HG02588 (cell line): Measurements from ENCODE around the gene PDZK1IP1.
"Not testable (repeated sequence)": the region's sequence is repeated elsewhere in the genome, so short reads cannot be mapped to it uniquely, and the experiment has no call there.

Source experiments
- ATAC-seq: cut with Tn5 transposase; IDR thresholded peaks from one replicate; pipeline ENCODE4 v1.9.1; 2021; ENCODE audit warnings: mild to moderate bottlenecking, moderate library complexity; ENCODE audit not compliant: unreplicated experiment

PDZK1IP1 gene

DNA sequence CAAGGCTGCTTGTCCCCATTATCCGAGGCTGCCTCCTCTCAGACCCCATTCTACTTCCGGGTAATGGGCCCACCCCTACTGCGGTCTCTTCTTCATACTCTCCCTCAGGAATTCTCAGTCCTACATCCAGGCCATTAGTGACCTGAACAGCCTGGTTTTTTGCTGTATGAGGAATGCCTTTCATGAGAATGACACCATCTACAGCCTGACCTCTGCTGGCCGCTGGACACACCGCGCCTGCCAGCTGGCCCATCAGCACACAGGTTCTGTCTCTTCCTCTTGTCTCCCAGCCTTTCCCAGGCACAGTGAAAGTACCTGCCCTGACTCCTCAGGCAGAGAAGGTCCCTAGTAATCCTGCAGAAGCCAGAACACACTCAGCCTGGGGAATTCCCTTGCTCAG lies 46.2 kb downstream of the PDZK1IP1 start:
- not testable (repeated sequence) for ATAC-seq

- not testable (repeated sequence) for ATAC-seq
Measured at GRCh38 chr1:47140358-47140757, 49.5 kb downstream of the PDZK1IP1 start.

DNA sequence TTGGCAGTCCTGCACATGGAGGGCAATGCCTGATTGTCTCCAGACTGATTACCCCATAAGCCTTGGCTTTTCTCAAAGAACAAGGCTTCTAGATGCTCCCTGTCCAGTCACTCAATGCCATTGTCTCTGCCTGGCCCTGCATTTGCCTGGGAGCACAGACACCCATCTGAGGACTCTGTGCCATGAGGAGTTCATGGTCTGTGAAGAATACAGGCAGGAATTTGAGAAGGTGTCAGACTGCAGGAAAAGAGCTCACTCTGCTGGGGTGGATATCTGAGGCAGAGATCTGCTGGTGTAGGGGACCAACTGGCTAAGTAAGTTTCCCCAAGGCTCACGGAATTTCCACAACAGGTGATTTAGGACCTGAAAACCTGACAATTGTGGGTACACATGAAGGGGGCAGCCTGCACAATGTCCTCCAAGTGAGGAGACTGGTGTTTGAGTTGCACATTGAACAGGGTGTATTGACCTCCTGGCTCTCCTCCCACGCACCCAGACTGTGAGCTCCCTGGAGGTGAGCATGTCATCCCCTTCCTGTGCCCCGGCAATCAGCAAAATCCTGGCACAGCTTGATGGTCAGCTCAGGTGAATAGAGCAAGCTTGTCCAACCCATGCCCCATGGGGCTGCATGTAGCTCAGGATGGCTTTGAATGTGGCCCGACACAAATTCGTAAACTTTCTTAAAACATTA lies 51.8 kb downstream of the PDZK1IP1 start:
- no peak for ATAC-seq

DNA sequence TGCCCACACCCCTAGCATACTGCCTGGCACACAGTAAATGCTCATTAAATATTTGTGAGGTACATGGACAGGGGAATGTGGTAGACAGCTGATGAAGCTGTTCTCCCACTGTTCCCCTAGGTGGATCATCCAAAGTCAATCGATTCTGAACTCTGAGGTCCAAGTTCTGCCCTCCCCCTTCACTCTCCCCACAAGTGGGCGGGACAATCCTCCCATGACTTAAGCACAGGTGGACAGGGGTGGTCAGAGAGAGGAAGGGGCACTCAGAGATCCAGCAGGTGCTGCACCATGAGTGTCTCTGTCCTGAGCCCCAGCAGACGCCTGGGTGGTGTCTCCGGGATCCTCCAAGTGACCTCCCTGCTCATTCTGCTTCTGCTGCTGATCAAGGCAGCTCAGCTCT lies 52.6 kb downstream of the PDZK1IP1 start, which contains the start of gene CYP4A22:
TSS of gene CYP4A22 (plus strand) at position 244 of the 400 bp plus-strand sequence. CDS start at position 289, 45 bp downstream.
- ATAC-seq: no peak
